HG03354 (cell line): ENCODE results near the gene MAP4K4.
A peak's percentile ranks its signal among the peaks of the same experiment; 100 is the strongest.

Experiments used
- ATAC-seq: cut with Tn5 transposase; IDR thresholded peaks from one replicate; pipeline ENCODE4 v1.9.1; 2021; ENCODE audit warnings: mild to moderate bottlenecking; ENCODE audit not compliant: unreplicated experiment, poor library complexity, severe bottlenecking

MAP4K4 gene

DNA sequence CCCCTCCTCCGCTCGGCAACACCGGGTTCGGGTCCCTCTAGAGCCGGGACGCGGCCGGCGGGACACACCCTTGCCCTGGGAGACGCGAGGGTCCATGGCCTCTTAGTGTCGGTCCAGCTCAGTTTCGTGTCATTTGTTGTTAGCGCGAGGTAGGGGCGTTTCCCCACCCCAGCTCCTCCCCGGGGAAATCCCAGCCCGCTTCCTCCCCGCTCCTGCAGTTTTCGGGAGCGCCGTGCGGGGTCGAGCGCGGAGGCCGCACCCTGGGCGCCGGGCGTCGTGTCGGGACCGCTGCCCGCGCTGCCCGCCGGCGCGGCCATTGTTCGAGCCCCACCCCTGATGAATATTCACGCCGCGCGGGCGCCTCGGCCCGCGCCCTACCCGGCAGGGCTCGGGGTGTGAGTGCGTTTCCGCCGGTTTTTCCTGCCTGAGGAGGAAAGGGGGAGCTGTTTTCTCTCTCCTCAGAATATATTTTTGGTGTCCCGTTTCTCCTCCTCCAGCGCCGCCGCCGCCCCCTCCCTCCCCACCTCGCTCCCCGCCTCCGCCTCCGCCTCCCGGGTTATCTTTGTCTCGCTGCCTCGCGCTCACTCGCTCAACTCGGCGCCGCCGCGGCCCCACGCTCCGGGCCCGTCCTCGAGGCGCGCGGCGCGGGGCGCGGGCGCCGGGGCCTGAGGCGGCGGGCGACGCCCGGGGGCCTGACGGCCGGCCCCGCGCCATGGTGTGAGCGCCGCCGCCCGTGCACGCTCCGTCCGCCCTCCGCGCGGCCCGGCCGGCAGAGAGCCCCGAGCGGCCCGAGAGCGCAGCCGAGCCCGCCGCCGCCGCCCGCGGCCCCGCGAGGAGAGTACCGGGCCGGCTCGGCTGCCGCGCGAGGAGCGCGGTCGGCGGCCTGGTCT, at the start of gene MAP4K4:
Gene MAP4K4 (plus strand): TSS at position 584 of the 890 bp plus-strand sequence. CDS start 374 bp downstream, outside the sequence.
- ATAC-seq = peak; percentile 64

DNA sequence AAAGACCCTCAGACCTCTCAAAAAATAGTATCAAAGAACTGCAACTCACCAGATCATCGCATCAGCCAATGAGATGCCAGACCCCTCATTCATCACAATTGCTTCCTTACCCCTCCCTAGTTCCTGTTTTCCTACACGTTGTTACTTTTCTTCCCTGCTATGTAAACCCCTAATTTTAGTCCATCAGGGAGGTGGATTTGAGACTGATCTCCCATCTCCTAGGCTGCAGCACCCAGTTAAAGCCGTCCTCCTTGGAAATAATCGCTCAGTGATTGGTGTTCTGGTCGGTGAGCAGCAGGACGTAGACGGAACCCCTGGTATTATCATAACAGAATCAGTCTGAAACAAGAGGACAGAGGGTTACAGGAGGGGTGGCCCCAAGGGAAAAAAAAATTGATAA, 44.0 kb upstream of the MAP4K4 start:
- no peak for ATAC-seq

DNA sequence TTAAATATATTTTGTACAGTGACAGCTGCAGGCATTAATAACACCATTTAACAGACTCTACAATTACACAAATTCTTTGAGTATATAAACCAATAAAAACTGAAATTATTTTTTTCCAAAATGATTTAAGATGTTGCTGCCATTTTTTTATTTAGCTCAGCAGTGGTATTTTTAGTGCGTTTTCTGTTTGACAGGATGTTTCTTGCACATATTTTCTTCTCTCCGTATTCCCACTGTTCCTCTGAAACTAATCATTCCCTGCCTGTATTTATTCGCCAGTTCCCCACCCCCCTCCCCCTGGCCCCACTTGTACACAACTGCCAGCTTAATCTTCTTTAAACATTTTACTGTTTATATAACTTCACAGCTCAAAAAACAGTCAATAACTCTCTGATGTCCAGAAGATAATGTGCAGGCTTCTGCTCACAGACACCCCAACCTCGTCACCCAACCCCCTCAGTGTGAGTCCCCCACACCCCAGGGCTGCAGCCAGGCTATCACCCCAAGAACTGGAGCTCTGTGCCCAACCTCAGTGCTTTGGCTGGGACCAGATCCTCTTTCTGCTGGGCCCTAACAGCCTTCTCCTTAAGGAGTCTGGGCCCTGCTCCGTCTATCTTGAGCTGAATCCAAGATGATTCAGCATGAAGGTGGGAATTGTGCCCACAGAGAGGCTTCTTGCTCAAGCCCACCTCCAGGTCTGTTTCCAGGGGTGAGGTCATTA, 41.6 kb upstream of the MAP4K4 start:
- ATAC-seq = no peak

GRCh38 chr2:101657787-101658186, 39.7 kb upstream of the MAP4K4 start:
- no peak for ATAC-seq

- no peak for ATAC-seq
Measured at GRCh38 chr2:101658387-101658786, 39.1 kb upstream of the MAP4K4 start.

- no peak for ATAC-seq
Measured at GRCh38 chr2:101665312-101665711, 32.2 kb upstream of the MAP4K4 start.

DNA sequence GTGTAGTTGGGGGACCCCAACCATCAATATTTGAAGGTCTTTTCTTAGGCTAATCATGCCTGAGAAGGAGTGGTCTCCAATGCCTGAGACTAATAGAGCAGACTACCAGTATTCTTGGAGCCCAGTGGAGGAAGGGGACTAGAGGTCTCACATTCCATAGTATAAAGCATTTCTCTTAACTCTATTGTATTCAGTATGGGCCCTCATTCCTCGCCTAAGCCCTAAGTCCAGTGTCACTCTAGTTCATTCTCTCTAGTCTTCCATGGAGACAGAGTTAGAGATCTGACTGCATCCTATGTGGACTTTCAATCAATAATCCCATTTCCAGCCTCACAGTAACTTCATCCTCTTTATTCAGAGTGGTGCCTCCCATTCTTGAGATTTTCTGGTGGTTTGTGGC, 29.7 kb upstream of the MAP4K4 start:
- ATAC-seq = no peak

GRCh38 chr2:101672047-101672446, 25.5 kb upstream of the MAP4K4 start:
- ATAC-seq = no peak

DNA sequence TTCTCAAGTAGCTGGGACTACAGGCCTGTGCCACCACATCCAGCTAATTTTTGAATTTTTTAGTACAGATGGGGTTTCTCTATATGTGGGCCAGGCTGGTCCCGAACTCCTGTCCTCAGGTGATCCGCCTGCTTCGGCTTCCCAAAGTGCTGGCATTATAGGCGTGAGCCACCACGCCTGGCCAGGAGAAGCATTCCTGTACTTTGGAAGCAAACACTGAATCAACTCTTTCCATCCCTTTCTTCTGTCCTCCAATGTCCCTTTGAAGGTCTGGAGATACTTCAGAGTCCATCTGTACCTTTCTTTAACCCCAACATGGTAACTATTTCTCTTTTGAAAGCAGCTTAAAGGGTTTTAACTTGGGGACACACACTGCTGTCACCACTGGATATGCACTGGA, 23.6 kb upstream of the MAP4K4 start:
- ATAC-seq = no peak

DNA sequence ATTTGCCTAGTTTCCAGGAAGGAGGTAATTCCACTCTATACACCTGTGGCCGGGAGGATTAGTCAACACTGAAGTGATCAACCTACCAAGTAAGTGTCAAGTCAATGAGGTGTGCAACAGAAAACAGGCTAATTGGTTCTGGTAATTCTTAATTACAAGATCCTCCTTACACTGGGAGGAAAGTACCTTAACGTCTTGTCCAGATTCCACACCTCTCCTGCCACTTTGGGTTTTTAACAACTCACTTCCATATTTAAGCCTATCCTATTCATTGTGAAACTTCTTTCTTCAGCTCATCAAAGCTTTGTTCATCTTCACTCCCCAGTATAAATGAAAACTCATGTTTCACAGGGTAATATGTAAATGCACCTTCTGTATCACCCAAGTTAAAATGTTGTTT, 22.0 kb upstream of the MAP4K4 start:
- no peak for ATAC-seq

DNA sequence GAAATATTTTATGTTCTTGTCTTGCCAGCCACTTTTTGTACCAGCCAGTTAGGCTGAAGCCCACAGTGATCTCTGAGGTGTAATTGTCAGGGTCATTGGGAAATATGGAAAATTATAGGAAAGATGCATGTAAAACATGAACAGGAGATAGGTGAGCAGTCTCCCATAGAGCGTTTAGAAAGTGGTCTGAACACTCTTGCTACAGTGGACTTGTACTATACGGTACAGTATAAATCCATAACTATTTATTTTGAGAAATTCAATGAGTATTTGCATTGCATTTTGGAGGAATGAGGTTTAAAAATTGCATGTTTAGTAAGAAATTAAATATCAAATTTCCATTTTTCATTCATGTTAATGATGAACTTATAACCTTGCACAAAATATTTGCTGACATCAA, 20.8 kb upstream of the MAP4K4 start:
- ATAC-seq = no peak

GRCh38 chr2:101677658-101678057, 19.8 kb upstream of the MAP4K4 start:
- no peak for ATAC-seq

- ATAC-seq = no peak
Measured at GRCh38 chr2:101678379-101678778, 19.1 kb upstream of the MAP4K4 start.

DNA sequence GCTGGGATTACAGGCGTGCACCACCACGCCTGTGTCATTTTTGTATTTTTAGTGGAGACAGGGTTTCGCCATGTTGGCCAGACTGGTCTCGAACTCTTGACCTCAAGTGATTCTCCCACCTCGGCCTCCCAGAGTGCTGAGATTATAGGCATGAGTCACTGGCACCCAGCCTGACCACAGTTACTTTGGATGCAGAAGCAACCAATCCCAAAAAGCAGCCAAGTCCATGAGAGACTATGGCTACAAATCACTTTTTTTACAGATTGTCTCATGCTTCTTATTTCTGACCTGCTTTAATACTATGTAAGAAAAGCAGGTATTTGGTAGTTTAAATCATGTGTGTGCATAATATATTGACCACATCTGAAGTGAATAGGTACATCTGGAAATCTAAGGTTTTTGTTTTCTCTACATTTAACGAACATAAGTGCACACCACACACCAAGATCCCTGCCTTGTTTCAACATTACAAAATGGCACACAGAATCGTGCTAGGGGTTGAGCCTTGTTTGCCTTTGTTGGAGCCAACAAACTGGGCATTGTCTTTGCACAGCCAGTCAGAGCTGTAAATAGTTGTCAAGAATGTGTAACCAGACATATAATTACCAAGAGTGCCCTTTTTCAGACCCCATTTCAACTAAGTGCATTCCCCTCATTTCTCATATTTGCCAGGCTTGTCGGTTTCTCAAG, 18.3 kb upstream of the MAP4K4 start:
- ATAC-seq = no peak

GRCh38 chr2:101679801-101680487, 17.6 kb upstream of the MAP4K4 start:
- no peak for ATAC-seq

DNA sequence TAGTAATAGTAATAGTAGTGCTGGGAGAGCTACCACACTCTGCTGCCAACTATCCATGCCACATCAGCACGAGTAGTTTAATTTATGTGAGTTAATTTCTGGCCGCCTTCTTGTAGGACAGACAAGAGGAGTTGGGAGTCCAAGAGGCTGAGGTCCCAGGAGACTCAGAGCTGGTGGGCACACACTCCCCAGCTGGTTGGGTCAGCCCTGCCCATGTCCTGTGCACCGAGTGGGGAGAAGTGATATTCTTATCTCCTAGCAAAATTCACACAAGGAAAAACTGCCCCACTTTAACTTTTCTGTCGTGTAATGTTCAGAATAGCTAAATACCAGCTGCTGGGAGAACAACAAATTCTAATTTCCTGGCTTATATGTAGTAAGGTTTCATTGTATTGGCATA, 15.2 kb upstream of the MAP4K4 start:
- ATAC-seq = no peak

DNA sequence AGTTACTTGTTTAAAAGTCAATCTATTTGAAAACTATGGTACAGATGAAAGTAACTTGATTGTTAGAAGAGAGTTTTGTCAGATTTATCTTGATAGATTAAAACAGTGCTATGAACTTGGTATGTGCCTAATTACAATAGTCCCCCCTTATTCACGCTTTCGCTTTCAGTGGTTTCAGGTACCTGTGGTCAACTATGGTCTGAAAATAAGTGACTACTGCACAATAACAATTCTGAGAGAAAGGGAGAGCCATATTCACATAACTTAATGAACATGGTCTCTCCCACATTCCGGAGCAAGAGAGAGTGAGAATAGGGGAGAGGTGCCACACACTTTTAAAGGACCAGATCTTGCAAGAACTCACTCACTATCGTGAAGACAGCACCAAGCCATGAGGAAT, 13.2 kb upstream of the MAP4K4 start:
- ATAC-seq = no peak

GRCh38 chr2:101688261-101688660, 9.2 kb upstream of the MAP4K4 start:
- ATAC-seq = no peak

DNA sequence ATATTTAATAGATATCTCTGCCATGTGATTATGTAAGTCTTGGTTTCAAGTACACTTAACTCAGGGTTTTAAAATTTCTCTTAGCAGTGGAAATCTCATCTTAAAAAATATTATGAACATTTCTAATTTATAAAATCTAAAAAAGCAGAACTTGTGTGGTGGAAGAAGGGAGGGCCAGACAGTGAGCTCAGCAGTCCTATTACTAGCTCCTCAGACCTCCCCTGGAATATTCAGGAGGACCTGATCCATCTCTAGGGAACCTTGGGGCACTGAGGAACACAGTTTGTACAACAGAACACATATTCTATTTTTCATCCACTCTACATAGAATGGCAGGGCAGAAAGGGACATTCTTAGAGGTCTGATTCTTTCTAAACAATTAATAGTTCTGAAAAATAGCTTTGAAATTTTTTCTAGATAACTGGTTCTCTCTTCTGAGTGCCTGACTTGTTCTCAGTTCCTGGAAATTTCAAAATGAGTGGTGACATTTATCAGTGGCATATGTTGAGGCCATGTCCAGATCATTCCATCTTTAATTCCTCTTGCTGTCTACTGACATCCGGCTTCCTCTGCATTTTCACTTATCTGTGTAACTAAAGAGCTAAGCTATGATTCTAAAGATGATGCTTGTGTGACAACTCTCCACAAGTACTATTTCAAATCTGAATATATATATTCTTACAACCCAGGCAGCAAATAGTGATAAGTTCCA, 8.2 kb upstream of the MAP4K4 start:
- ATAC-seq = no peak
